H1 (cell line): Measurements from ENCODE around the gene GPR160. TPM values are rescaled to one million over a fixed set of nuclear protein-coding genes. Genes with fewer than 3 reads are reported as not detected.

Source experiments
- CTBP2 ChIP-seq: IDR thresholded peaks from 2 replicates; pipeline ENCODE4 v1.7.0; 2011; ENCODE audit warnings: borderline replicate concordance, mild to moderate bottlenecking, moderate library complexity, mixed read lengths, low read length; ENCODE audit not compliant: insufficient read depth, insufficient read length
- FOSL1 ChIP-seq: IDR thresholded peaks from 2 replicates; pipeline ENCODE4 v1.6.1; 2011; ENCODE audit warnings: mild to moderate bottlenecking, low read depth, low read length, moderate library complexity; ENCODE audit not compliant: insufficient read depth
- MAFK ChIP-seq: IDR thresholded peaks from 2 replicates; pipeline ENCODE4 v1.6.1; 2012; ENCODE audit warnings: low read depth, mild to moderate bottlenecking, improper control_type of control experiment, low read length
- NANOG ChIP-seq: IDR thresholded peaks from 2 replicates; pipeline ENCODE4 v1.6.1; 2011; ENCODE audit warnings: low read length, low read depth, mild to moderate bottlenecking, inconsistent platforms; ENCODE audit not compliant: insufficient read depth, poor library complexity, severe bottlenecking
- POLR2A ChIP-seq, 2 experiments: IDR thresholded peaks; 1 replicate in 1 of 2; 2 replicates in 1 of 2; pipeline ENCODE4 v1.6.1; 2011; ENCODE audit warnings: low read depth in 2 of 2, low read length in 2 of 2, mild to moderate bottlenecking in 2 of 2; ENCODE audit errors: control extremely low read depth in 1 of 2
- SP4 ChIP-seq: IDR thresholded peaks from 2 replicates; pipeline ENCODE4 v1.6.1; 2012; ENCODE audit warnings: low read length, inconsistent platforms
- SRF ChIP-seq: IDR thresholded peaks from 2 replicates; pipeline ENCODE4 v1.6.1; 2011; ENCODE audit warnings: mild to moderate bottlenecking, low read depth, low read length, moderate library complexity
- TAF7 ChIP-seq: optimal IDR thresholded peaks from 2 replicates; pipeline ENCODE3; 2011; ENCODE audit warnings: low read depth, mild to moderate bottlenecking, inconsistent platforms, low read length, moderate library complexity, borderline replicate concordance
- polyA plus RNA-seq, 7 experiments: library from polyadenylated mRNA; depleted of rRNA in 3 of 7; stranded (reverse) in 5 of 7; unstranded in 2 of 7; fragments of >200 nt in 5 of 7; fragments of 200-250 nt in 2 of 7; gene quantifications; 1 replicate in 5 of 7; 2 replicates in 1 of 7; 4 replicates in 1 of 7; pipeline versions ENCODE4 v1.2.1 to v1.2.3, GENCODE V29; 2011 to 2013; ENCODE audit warnings: missing spikeins in 2 of 7, mixed read lengths in 2 of 7
- total RNA-seq: library from RNA; stranded (reverse); fragmentation: NEBNext Ultra II Directional; extraction: Animal tissue kit (Norgen Biotek cat#: 25700); gene quantifications from 2 replicates; pipeline ENCODE4 v1.2.1, GENCODE V29; 2021
- TF ChIP-seq, protein P1 (sequence below): fragments of 300-600 bp; sonication (generic); IDR thresholded peaks from 2 replicates; pipeline ENCODE4 v1.7.1; 2012; ENCODE audit warnings: low read length, moderate library complexity, mild to moderate bottlenecking, inconsistent platforms; ENCODE audit not compliant: insufficient replicate concordance
- TF ChIP-seq, protein P2 (sequence below): IDR thresholded peaks from 2 replicates; pipeline ENCODE4 v1.6.1; 2012; ENCODE audit warnings: low read length, inconsistent platforms

Gene GPR160
- total and polyA plus RNA-seq, 2 of the 8 experiments (the other 6 are each of a cell fraction or from before 2014, with no cell fraction given) = 14.3 to 16.6 TPM

GRCh38 chr3:170076715-170077238 lies 39.0 kb downstream of the GPR160 start (continued):
- TF ChIP-seq, protein P1, sequence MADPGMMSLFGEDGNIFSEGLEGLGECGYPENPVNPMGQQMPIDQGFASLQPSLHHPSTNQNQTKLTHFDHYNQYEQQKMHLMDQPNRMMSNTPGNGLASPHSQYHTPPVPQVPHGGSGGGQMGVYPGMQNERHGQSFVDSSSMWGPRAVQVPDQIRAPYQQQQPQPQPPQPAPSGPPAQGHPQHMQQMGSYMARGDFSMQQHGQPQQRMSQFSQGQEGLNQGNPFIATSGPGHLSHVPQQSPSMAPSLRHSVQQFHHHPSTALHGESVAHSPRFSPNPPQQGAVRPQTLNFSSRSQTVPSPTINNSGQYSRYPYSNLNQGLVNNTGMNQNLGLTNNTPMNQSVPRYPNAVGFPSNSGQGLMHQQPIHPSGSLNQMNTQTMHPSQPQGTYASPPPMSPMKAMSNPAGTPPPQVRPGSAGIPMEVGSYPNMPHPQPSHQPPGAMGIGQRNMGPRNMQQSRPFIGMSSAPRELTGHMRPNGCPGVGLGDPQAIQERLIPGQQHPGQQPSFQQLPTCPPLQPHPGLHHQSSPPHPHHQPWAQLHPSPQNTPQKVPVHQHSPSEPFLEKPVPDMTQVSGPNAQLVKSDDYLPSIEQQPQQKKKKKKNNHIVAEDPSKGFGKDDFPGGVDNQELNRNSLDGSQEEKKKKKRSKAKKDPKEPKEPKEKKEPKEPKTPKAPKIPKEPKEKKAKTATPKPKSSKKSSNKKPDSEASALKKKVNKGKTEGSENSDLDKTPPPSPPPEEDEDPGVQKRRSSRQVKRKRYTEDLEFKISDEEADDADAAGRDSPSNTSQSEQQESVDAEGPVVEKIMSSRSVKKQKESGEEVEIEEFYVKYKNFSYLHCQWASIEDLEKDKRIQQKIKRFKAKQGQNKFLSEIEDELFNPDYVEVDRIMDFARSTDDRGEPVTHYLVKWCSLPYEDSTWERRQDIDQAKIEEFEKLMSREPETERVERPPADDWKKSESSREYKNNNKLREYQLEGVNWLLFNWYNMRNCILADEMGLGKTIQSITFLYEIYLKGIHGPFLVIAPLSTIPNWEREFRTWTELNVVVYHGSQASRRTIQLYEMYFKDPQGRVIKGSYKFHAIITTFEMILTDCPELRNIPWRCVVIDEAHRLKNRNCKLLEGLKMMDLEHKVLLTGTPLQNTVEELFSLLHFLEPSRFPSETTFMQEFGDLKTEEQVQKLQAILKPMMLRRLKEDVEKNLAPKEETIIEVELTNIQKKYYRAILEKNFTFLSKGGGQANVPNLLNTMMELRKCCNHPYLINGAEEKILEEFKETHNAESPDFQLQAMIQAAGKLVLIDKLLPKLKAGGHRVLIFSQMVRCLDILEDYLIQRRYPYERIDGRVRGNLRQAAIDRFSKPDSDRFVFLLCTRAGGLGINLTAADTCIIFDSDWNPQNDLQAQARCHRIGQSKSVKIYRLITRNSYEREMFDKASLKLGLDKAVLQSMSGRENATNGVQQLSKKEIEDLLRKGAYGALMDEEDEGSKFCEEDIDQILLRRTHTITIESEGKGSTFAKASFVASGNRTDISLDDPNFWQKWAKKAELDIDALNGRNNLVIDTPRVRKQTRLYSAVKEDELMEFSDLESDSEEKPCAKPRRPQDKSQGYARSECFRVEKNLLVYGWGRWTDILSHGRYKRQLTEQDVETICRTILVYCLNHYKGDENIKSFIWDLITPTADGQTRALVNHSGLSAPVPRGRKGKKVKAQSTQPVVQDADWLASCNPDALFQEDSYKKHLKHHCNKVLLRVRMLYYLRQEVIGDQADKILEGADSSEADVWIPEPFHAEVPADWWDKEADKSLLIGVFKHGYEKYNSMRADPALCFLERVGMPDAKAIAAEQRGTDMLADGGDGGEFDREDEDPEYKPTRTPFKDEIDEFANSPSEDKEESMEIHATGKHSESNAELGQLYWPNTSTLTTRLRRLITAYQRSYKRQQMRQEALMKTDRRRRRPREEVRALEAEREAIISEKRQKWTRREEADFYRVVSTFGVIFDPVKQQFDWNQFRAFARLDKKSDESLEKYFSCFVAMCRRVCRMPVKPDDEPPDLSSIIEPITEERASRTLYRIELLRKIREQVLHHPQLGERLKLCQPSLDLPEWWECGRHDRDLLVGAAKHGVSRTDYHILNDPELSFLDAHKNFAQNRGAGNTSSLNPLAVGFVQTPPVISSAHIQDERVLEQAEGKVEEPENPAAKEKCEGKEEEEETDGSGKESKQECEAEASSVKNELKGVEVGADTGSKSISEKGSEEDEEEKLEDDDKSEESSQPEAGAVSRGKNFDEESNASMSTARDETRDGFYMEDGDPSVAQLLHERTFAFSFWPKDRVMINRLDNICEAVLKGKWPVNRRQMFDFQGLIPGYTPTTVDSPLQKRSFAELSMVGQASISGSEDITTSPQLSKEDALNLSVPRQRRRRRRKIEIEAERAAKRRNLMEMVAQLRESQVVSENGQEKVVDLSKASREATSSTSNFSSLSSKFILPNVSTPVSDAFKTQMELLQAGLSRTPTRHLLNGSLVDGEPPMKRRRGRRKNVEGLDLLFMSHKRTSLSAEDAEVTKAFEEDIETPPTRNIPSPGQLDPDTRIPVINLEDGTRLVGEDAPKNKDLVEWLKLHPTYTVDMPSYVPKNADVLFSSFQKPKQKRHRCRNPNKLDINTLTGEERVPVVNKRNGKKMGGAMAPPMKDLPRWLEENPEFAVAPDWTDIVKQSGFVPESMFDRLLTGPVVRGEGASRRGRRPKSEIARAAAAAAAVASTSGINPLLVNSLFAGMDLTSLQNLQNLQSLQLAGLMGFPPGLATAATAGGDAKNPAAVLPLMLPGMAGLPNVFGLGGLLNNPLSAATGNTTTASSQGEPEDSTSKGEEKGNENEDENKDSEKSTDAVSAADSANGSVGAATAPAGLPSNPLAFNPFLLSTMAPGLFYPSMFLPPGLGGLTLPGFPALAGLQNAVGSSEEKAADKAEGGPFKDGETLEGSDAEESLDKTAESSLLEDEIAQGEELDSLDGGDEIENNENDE = no peak
- TF ChIP-seq SP4 = no peak
- no peak for TF ChIP-seq POLR2A (IDR thresholded peaks at IDR 0.05; ENCODE audit: control extremely low read depth in 1 of 2, low read depth in 2 of 2, low read length in 2 of 2)
- no peak for TF ChIP-seq CTBP2
- TF ChIP-seq, protein P2, sequence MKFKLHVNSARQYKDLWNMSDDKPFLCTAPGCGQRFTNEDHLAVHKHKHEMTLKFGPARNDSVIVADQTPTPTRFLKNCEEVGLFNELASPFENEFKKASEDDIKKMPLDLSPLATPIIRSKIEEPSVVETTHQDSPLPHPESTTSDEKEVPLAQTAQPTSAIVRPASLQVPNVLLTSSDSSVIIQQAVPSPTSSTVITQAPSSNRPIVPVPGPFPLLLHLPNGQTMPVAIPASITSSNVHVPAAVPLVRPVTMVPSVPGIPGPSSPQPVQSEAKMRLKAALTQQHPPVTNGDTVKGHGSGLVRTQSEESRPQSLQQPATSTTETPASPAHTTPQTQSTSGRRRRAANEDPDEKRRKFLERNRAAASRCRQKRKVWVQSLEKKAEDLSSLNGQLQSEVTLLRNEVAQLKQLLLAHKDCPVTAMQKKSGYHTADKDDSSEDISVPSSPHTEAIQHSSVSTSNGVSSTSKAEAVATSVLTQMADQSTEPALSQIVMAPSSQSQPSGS = no peak
- no peak for TF ChIP-seq SRF
- no peak for TF ChIP-seq NANOG
- no peak for TF ChIP-seq TAF7
- TF ChIP-seq MAFK = no peak
- no peak for TF ChIP-seq FOSL1
